ENCODE results near the gene PLEKHM3. TPM values are rescaled to one million over a fixed set of nuclear protein-coding genes. Genes with fewer than 3 reads are reported as not detected.

PLEKHM3 gene
- total and polyA plus RNA-seq, 2 of the 13 experiments (the other 11 are each of a cell fraction or from before 2014, with no cell fraction given): 4.5 to 4.7 TPM

- no peak for TF ChIP-seq IKZF4 (CRISPR knock-in tag; IDR thresholded peaks at IDR 0.05; ENCODE audit: borderline replicate concordance, low read depth, not compliant biosample characterization)
- no peak for TF ChIP-seq DMTF1 (CRISPR knock-in tag; IDR thresholded peaks at IDR 0.05)
- peak; percentile 38; the same call in 1 of the 2 replicates for TF ChIP-seq RARA (CRISPR knock-in tag; IDR thresholded peaks at IDR 0.05)
- no peak for TF ChIP-seq ZNF572 (CRISPR knock-in tag; IDR thresholded peaks at IDR 0.05)
- TF ChIP-seq CBFB (CRISPR knock-in tag; IDR thresholded peaks at IDR 0.05): peak; percentile 30; the same call in 1 of the 2 replicates
- TF ChIP-seq MLX (CRISPR knock-in tag; IDR thresholded peaks at IDR 0.05): peak; percentile 18; the same call in 1 of the 2 replicates
- TF ChIP-seq PHB2 (IDR thresholded peaks at IDR 0.05; ENCODE audit: partially characterized antibody): no peak
- peak; percentile 23; the same call in 1 of the 2 replicates for TF ChIP-seq RELA (CRISPR knock-in tag; IDR thresholded peaks at IDR 0.05)
- no peak for TF ChIP-seq PCBP1 (IDR thresholded peaks at IDR 0.05; ENCODE audit: borderline replicate concordance, low read depth, low read length)
- TF ChIP-seq TCF7L2 (IDR thresholded peaks at IDR 0.05; ENCODE audit: low read depth, low read length): no peak
- no peak for TF ChIP-seq TERF1 (CRISPR knock-in tag; IDR thresholded peaks at IDR 0.05)
- TF ChIP-seq ZBTB37 (CRISPR knock-in tag; IDR thresholded peaks at IDR 0.05): no peak
- 0 out of 2 replicates have a peak, but pooled peaks have one; percentile 53 for TF ChIP-seq POGK (CRISPR knock-in tag; conservative IDR thresholded peaks at IDR 0.05)
- TF ChIP-seq MNT (IDR thresholded peaks at IDR 0.05): no peak
- TF ChIP-seq CTCF (CRISPR knock-in tag; IDR thresholded peaks at IDR 0.05): peak; percentile 98
- no peak for TF ChIP-seq ZNF720 (CRISPR knock-in tag; IDR thresholded peaks at IDR 0.05)
- peak; percentile 92 for TF ChIP-seq SMYD3 (CRISPR knock-in tag; IDR thresholded peaks at IDR 0.05)
- TF ChIP-seq NFATC3 (CRISPR knock-in tag; IDR thresholded peaks at IDR 0.05): no peak
These were observed 8.6 kb upstream of the PLEKHM3 start (continued) for GRCh38 chr2:208033701-208034502.

Measured in HepG2 (cell line).